K562 (cell line): ENCODE data around the gene MARK2. TPM values are rescaled to one million over a fixed set of nuclear protein-coding genes. Genes with fewer than 3 reads are reported as not detected.
A peak's percentile ranks its signal among the peaks of the same experiment; 100 is the strongest.

Experiments
- ATF4 ChIP-seq: fragments of 450-650 bp; formaldehyde crosslinking; IDR thresholded peaks from 2 replicates; pipeline ENCODE4 v1.4.0; 2022; ENCODE audit warnings: mild to moderate bottlenecking, moderate library complexity
- CBX1 ChIP-seq: sonication (generic); IDR thresholded peaks from 2 replicates; pipeline ENCODE4 v1.6.1; 2016; ENCODE audit warnings: antibody characterized with exemption, low read depth, mild to moderate bottlenecking
- CEBPG ChIP-seq, 3 experiments: fragments of 200-800 bp in 1 of 3; sonication (Bioruptor generic) in 1 of 3; sonication (generic) in 1 of 3; formaldehyde crosslinking in 1 of 3; IDR thresholded peaks in 2 of 3; conservative IDR thresholded peaks in 1 of 3; 2 replicates each; pipeline versions ENCODE4 v1.6.1 to v1.8.0; 2016 to 2022; ENCODE audit warnings: missing compliant biosample characterization in 2 of 3, missing genetic modification characterization in 2 of 3, mild to moderate bottlenecking in 1 of 3, missing genetic modification reagents in 1 of 3
- CGGBP1 ChIP-seq: fragments of 250-450 bp; sonication (Bioruptor Pico); IDR thresholded peaks from 2 replicates; pipeline ENCODE4 v1.9.0; 2021; ENCODE audit warnings: mild to moderate bottlenecking
- FOXM1 ChIP-seq, 2 experiments: fragments of 450-650 bp in 1 of 2; sonication (generic) in 1 of 2; formaldehyde crosslinking in 1 of 2; IDR thresholded peaks; 2 replicates each; pipeline versions ENCODE4 v1.6.1 to v1.9.0; 2017 to 2022; ENCODE audit warnings: low read depth in 2 of 2, mild to moderate bottlenecking in 2 of 2, missing genetic modification reagents in 1 of 2, moderate library complexity in 1 of 2
- HDAC1 ChIP-seq, 2 experiments: fragments of 450-650 bp; IDR thresholded peaks; 2 replicates each; pipeline ENCODE4 v1.6.1; 2016 to 2017; ENCODE audit warnings: inconsistent platforms in 1 of 2, mild to moderate bottlenecking in 1 of 2, moderate library complexity in 1 of 2
- KDM2B ChIP-seq: fragments of 250-450 bp; sonication (Bioruptor Pico); IDR thresholded peaks from 2 replicates; pipeline ENCODE4 v1.8.0; 2021; ENCODE audit warnings: mild to moderate bottlenecking, moderate library complexity
- SMAD4 ChIP-seq: fragments of 250-450 bp; sonication (Bioruptor Pico); conservative IDR thresholded peaks from 2 replicates; pipeline ENCODE4 v1.8.0; 2021; ENCODE audit warnings: inconsistent platforms, mild to moderate bottlenecking, moderate library complexity
- SMARCC2 ChIP-seq: fragments of 450-650 bp; IDR thresholded peaks from 2 replicates; pipeline ENCODE4 v1.6.1; 2017; ENCODE audit warnings: antibody characterized with exemption, moderate library complexity, mild to moderate bottlenecking, low read depth
- SOX6 ChIP-seq: fragments of 450-650 bp; IDR thresholded peaks from 2 replicates; pipeline ENCODE4 v1.6.1; 2014; ENCODE audit warnings: mild to moderate bottlenecking
- SREBF2 ChIP-seq: sonication (generic); formaldehyde crosslinking; IDR thresholded peaks from 2 replicates; pipeline ENCODE4 v1.4.0; 2020; ENCODE audit warnings: mild to moderate bottlenecking, missing genetic modification reagents
- STAT5B ChIP-seq: fragments of 250-450 bp; sonication (Bioruptor Pico); IDR thresholded peaks from 2 replicates; pipeline ENCODE4 v1.8.0; 2021; ENCODE audit warnings: mild to moderate bottlenecking, inconsistent platforms
- TEAD2 ChIP-seq: fragments of 450-650 bp; IDR thresholded peaks from 2 replicates; pipeline ENCODE4 v1.6.1; 2016; ENCODE audit warnings: missing genetic modification characterization, control low read depth, missing compliant biosample characterization
- ZBTB12 ChIP-seq: fragments of 250-450 bp; sonication (Bioruptor Pico); IDR thresholded peaks from 2 replicates; pipeline ENCODE4 v1.4.0; 2020
- ZNF507 ChIP-seq: conservative IDR thresholded peaks from 2 replicates; pipeline ENCODE4 v1.6.1; 2017; ENCODE audit warnings: missing genetic modification characterization, missing compliant biosample characterization
- ZNF609 ChIP-seq: sonication (generic); formaldehyde crosslinking; IDR thresholded peaks from 2 replicates; pipeline ENCODE4 v1.8.1; 2023; ENCODE audit warnings: missing genetic modification reagents, mild to moderate bottlenecking, borderline replicate concordance
- ZNF699 ChIP-seq: fragments of 250-450 bp; sonication (Bioruptor Pico); IDR thresholded peaks from 2 replicates; pipeline ENCODE4 v1.8.0; 2021; ENCODE audit warnings: mild to moderate bottlenecking, moderate library complexity; ENCODE audit not compliant: insufficient replicate concordance
- polyA plus RNA-seq, 8 experiments: library from polyadenylated mRNA; depleted of rRNA in 4 of 8; stranded (reverse) in 5 of 8; unstranded in 3 of 8; fragments of >200 nt; fragmentation: Nextera tagmentation in 2 of 8; fragmentation: Illumina TruSeq in 1 of 8; extraction: Ambion mirVana in 2 of 8; extraction: Trizol in 1 of 8; gene quantifications; 2 replicates each; pipeline versions ENCODE4 v1.2.1 to v1.2.3, GENCODE V29; 2011 to 2014; ENCODE audit warnings: inconsistent platforms in 1 of 8, missing spikeins in 1 of 8
- total RNA-seq, 7 experiments: library from RNA; depleted of rRNA in 6 of 7; stranded (reverse); fragments of >200 nt in 6 of 7; fragmentation: Illumina TruSeq in 2 of 7; extraction: Trizol in 2 of 7; gene quantifications; 2 replicates each; pipeline versions ENCODE4 v1.2.1 to v1.2.3, GENCODE V29; 2011 to 2021; ENCODE audit warnings: low replicate concordance in 1 of 7
- TF ChIP-seq, protein P1 (sequence below): sonication (generic); formaldehyde crosslinking; IDR thresholded peaks from 2 replicates; pipeline ENCODE4 v1.5.0; 2020; ENCODE audit warnings: missing genetic modification reagents

The MARK2 gene
- total and polyA plus RNA-seq, 9 of the 15 experiments (the other 6 are each of a cell fraction or from before 2014, with no cell fraction given) = 0.32 to 43.5 (median 15.1) TPM

GRCh38 chr11:63938479-63939396 lies 99.8 kb downstream of the MARK2 start, which contains the start of gene NAA40 (continued):
- TF ChIP-seq SMARCC2 (no peak), CBX1 (no peak), SMAD4 (CRISPR knock-in tag) (peak; percentile 59; the same call in 1 of the 2 replicates), CEBPG (CRISPR knock-in tag; IDR thresholded peaks at IDR 0.05) (no peak), CEBPG (tag; conservative IDR thresholded peaks at IDR 0.05 in 1 of 2, IDR thresholded peaks at IDR 0.05 in 1 of 2) (no peak), STAT5B (CRISPR knock-in tag) (no peak), CGGBP1 (no peak), HDAC1 (IDR thresholded peaks at IDR 0.05) (peak in 1 of 2 experiments; percentile 97; a peak in 2 of 4 replicates), TEAD2 (tag) (no peak), SREBF2 (peak; percentile 77; the same call in 1 of the 2 replicates), ZNF507 (tag) (no peak), ATF4 (no peak), FOXM1 (IDR thresholded peaks at IDR 0.05; ENCODE audit: low read depth) (no peak), FOXM1 (CRISPR knock-in tag; IDR thresholded peaks at IDR 0.05; ENCODE audit: low read depth) (no peak; the same call in 1 of the 2 replicates), SOX6 (0 out of 2 replicates have a peak, but pooled peaks have one; percentile 29), ZBTB12 (CRISPR knock-in tag) (peak; percentile 96), ZNF609 (CRISPR knock-in tag) (no peak), ZNF699 (CRISPR knock-in tag) (no peak), KDM2B (CRISPR knock-in tag) (no peak)
- TF ChIP-seq, protein P1, sequence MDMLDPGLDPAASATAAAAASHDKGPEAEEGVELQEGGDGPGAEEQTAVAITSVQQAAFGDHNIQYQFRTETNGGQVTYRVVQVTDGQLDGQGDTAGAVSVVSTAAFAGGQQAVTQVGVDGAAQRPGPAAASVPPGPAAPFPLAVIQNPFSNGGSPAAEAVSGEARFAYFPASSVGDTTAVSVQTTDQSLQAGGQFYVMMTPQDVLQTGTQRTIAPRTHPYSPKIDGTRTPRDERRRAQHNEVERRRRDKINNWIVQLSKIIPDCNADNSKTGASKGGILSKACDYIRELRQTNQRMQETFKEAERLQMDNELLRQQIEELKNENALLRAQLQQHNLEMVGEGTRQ = peak; percentile 75
